HEK293 (cell line): Measurements from ENCODE around the gene SKOR1.

ENCODE experiments used
- BCL11B ChIP-seq: fragments of 450-650 bp; formaldehyde crosslinking; IDR thresholded peaks from 2 replicates; pipeline ENCODE4 v1.5.1; 2016; ENCODE audit warnings: low read depth, missing biosample characterization, missing genetic modification characterization
- CTCF ChIP-seq: fragments of 450-650 bp; formaldehyde crosslinking; IDR thresholded peaks from 2 replicates; pipeline ENCODE4 v1.5.1; 2016; ENCODE audit warnings: missing biosample characterization, missing genetic modification characterization
- RBAK ChIP-seq: fragments of 450-650 bp; formaldehyde crosslinking; IDR thresholded peaks from 2 replicates; pipeline ENCODE4 v1.5.1; 2016; ENCODE audit warnings: missing biosample characterization, missing genetic modification characterization
- TRIM28 ChIP-seq: IDR thresholded peaks from 2 replicates; pipeline ENCODE4 v1.6.1; 2011; ENCODE audit warnings: low read length, control low read depth, borderline replicate concordance
- ZNF280D ChIP-seq: fragments of 450-650 bp; formaldehyde crosslinking; IDR thresholded peaks from 2 replicates; pipeline ENCODE4 v1.5.1; 2016; ENCODE audit warnings: missing biosample characterization, missing genetic modification characterization
- ZNF433 ChIP-seq: fragments of 450-650 bp; formaldehyde crosslinking; IDR thresholded peaks from 2 replicates; pipeline ENCODE4 v1.5.1; 2016; ENCODE audit warnings: missing biosample characterization, missing genetic modification characterization, low read depth
- ZNF623 ChIP-seq: fragments of 450-650 bp; formaldehyde crosslinking; IDR thresholded peaks from 2 replicates; pipeline ENCODE4 v1.5.1; 2016; ENCODE audit warnings: missing biosample characterization, missing genetic modification characterization

GRCh38 chr15:67792250-67792942 is 32.9 kb upstream of the SKOR1 start:
- no peak for TF ChIP-seq CTCF (tag by site-specific recombination)
- TF ChIP-seq ZNF623 = no peak; the same call in 1 of the 2 replicates
- no peak for TF ChIP-seq ZNF433
- TF ChIP-seq TRIM28 = no peak
- no peak for TF ChIP-seq RBAK (tag by site-specific recombination)
- TF ChIP-seq BCL11B = peak; percentile 94
- TF ChIP-seq ZNF280D = 0 out of 2 replicates have a peak, but pooled peaks have one; percentile 48
